G401 (cell line): ENCODE data around the gene PTPRM. TPM values are rescaled to one million over a fixed set of nuclear protein-coding genes. Genes with fewer than 3 reads are reported as not detected.

Experiments used
- DNase-seq: peaks from one replicate; pipeline ENCODE4 v3.0.0-alpha.2; 2015; ENCODE audit warnings: low spot score
- in situ Hi-C: cut with HindIII; loops from 2 replicates; pipeline ENCODE4 v1.10.0; 2016; ENCODE audit warnings: low sequenced_read_pairs, mixed read lengths
- total RNA-seq: library from RNA; depleted of rRNA; stranded (reverse); fragments of >200 nt; shearing (Covaris generic); gene quantifications from 2 replicates; pipeline ENCODE4 v1.2.3, GENCODE V29; 2014

PTPRM gene
- total RNA-seq, 1 experiment from 2014 or later: not detected

GRCh38 chr18:7859122-7859521, 292.0 kb downstream of the PTPRM start:
- in situ Hi-C loops: no loop called here
- DNase-seq: no peak

GRCh38 chr18:7870266-7870665, 303.1 kb downstream of the PTPRM start:
- in situ Hi-C loops: no loop called here
- DNase-seq: no peak

GRCh38 chr18:7870855-7871254, 303.7 kb downstream of the PTPRM start:
- in situ Hi-C loops: no loop called here
- no peak for DNase-seq

GRCh38 chr18:7871560-7872456, 304.7 kb downstream of the PTPRM start:
- DNase-seq: no peak

GRCh38 chr18:7872569-7872968, 305.5 kb downstream of the PTPRM start:
- no peak for DNase-seq
- in situ Hi-C loops: no loop called here

More at GRCh38 chr18:7871560-7872456, 304.7 kb downstream of the PTPRM start:
- in situ Hi-C loops: no loop called here

- DNase-seq: no peak
These were observed 306.2 kb downstream of the PTPRM start for GRCh38 chr18:7873316-7873715.

GRCh38 chr18:7876354-7877104, 309.4 kb downstream of the PTPRM start:
- in situ Hi-C loops: no loop called here
- no peak for DNase-seq

More at GRCh38 chr18:7873316-7873715, 306.2 kb downstream of the PTPRM start:
- in situ Hi-C loops: no loop called here

- DNase-seq: no peak
- in situ Hi-C loops: no loop called here
These were observed 310.5 kb downstream of the PTPRM start for GRCh38 chr18:7877609-7878008.

- no peak for DNase-seq
- in situ Hi-C loops: no loop called here
These were observed 311.4 kb downstream of the PTPRM start for GRCh38 chr18:7878265-7879211.

- in situ Hi-C loops: no loop called here
- no peak for DNase-seq
These were observed 312.6 kb downstream of the PTPRM start for GRCh38 chr18:7879717-7880116.

GRCh38 chr18:7885865-7886264, 318.7 kb downstream of the PTPRM start:
- DNase-seq: no peak
- in situ Hi-C loops: no loop called here

- in situ Hi-C loops: no loop called here
- no peak for DNase-seq
These were observed 319.3 kb downstream of the PTPRM start for GRCh38 chr18:7886436-7886835.

- no peak for DNase-seq
- in situ Hi-C loops: no loop called here
These were observed 322.4 kb downstream of the PTPRM start for GRCh38 chr18:7889515-7889914.

GRCh38 chr18:7890075-7890474, 323.0 kb downstream of the PTPRM start:
- DNase-seq: no peak
- in situ Hi-C loops: no loop called here

- in situ Hi-C loops: no loop called here
- no peak for DNase-seq
These were observed 325.4 kb downstream of the PTPRM start for GRCh38 chr18:7892556-7892955.

- in situ Hi-C loops: no loop called here
- no peak for DNase-seq
These were observed 327.5 kb downstream of the PTPRM start for GRCh38 chr18:7894592-7894991.

GRCh38 chr18:7895346-7895745, 328.2 kb downstream of the PTPRM start:
- DNase-seq: no peak
- in situ Hi-C loops: no loop called here

- DNase-seq: no peak
- in situ Hi-C loops: no loop called here
These were observed 329.0 kb downstream of the PTPRM start for GRCh38 chr18:7896161-7896560.

GRCh38 chr18:7896805-7897518, 329.8 kb downstream of the PTPRM start:
- in situ Hi-C loops: no loop called here
- DNase-seq: no peak
